CD14-positive monocyte (primary cell): ENCODE measurements around the gene PARP11. TPM values are rescaled to one million over a fixed set of nuclear protein-coding genes. Genes with fewer than 3 reads are reported as not detected.

Experiments
- DNase-seq, 3 donors: peaks; one replicate each; pipeline ENCODE4 v3.0.0-alpha.2; 2011 to 2022
- H2AFZ ChIP-seq: 2 replicates; pipeline ENCODE4 v1.6.0; 2012; ENCODE audit warnings: mild to moderate bottlenecking, low read depth, low read length, inconsistent platforms; ENCODE audit not compliant: insufficient read depth, poor library complexity, severe bottlenecking
- H3K27ac ChIP-seq, 2 donors: 1 replicate in 1 of 2; 2 replicates in 1 of 2; pipeline ENCODE4 v1.5.1; 2012 to 2013; ENCODE audit warnings: low read length in 2 of 2, control low read depth in 1 of 2, inconsistent platforms in 1 of 2, low read depth in 1 of 2, mild to moderate bottlenecking in 1 of 2
- H3K27me3 ChIP-seq, 2 donors: one replicate each; pipeline versions ENCODE4 v1.6.0 to v1.6.1; 2011 to 2013; ENCODE audit warnings: low read length in 2 of 2; ENCODE audit not compliant: control insufficient read depth in 2 of 2, insufficient read depth in 2 of 2
- H3K36me3 ChIP-seq, 2 donors: replicated peaks in 1 of 2; 1 replicate in 1 of 2; 2 replicates in 1 of 2; pipeline versions ENCODE4 v1.5.1 to v1.6.1; 2012 to 2013; ENCODE audit warnings: low read length in 2 of 2, control low read depth in 1 of 2, inconsistent platforms in 1 of 2, mild to moderate bottlenecking in 1 of 2; ENCODE audit not compliant: insufficient read depth in 2 of 2, control insufficient read depth in 1 of 2
- H3K4me1 ChIP-seq, 2 donors: 1 replicate in 1 of 2; 2 replicates in 1 of 2; pipeline versions ENCODE4 v1.5.1 to v1.6.1; 2012 to 2013; ENCODE audit warnings: low read length in 2 of 2, control low read depth in 1 of 2, inconsistent platforms in 1 of 2, mild to moderate bottlenecking in 1 of 2, moderate library complexity in 1 of 2; ENCODE audit not compliant: insufficient read depth in 2 of 2, control insufficient read depth in 1 of 2
- H3K4me2 ChIP-seq: replicated peaks from 2 replicates; pipeline ENCODE3; 2012; ENCODE audit warnings: low read length, moderate library complexity, mild to moderate bottlenecking; ENCODE audit not compliant: poor library complexity, severe bottlenecking; ENCODE audit errors: extremely low read depth
- H3K4me3 ChIP-seq, 3 experiments: fragments of 200-600 bp in 1 of 3; sonication (generic) in 1 of 3; replicated peaks in 1 of 3; 1 replicate in 2 of 3; 2 replicates in 1 of 3; pipeline ENCODE4 v1.5.1; 2011 to 2013; ENCODE audit warnings: low read length in 3 of 3, mild to moderate bottlenecking in 3 of 3, control low read depth in 2 of 3, low read depth in 2 of 3, inconsistent platforms in 1 of 3, moderate library complexity in 1 of 3
- H3K79me2 ChIP-seq: 2 replicates; pipeline ENCODE4 v1.6.0; 2012; ENCODE audit warnings: mild to moderate bottlenecking, control low read depth, inconsistent platforms, low read length, moderate library complexity; ENCODE audit not compliant: insufficient read depth
- H3K9ac ChIP-seq: 2 replicates; pipeline ENCODE4 v1.6.0; 2017; ENCODE audit warnings: low read length, mild to moderate bottlenecking; ENCODE audit not compliant: insufficient read depth, poor library complexity, severe bottlenecking
- H3K9me3 ChIP-seq, 2 donors: replicated peaks in 1 of 2; 1 replicate in 1 of 2; 2 replicates in 1 of 2; pipeline versions ENCODE4 v1.5.1 to v1.6.1; 2012 to 2013; ENCODE audit warnings: low read length in 2 of 2, control low read depth in 1 of 2; ENCODE audit not compliant: control insufficient read depth in 1 of 2, insufficient read depth in 1 of 2
- H4K20me1 ChIP-seq: 2 replicates; pipeline ENCODE4 v1.6.0; 2012; ENCODE audit warnings: mild to moderate bottlenecking, low read length, control low read depth, moderate library complexity; ENCODE audit not compliant: insufficient read depth
- H3K27ac Mint-ChIP-seq, 7 donors: one replicate each; pipeline ENCODE4 v1.8.0; 2020; ENCODE audit warnings: mild to moderate bottlenecking in 7 of 7, mixed read lengths in 7 of 7, moderate library complexity in 6 of 7, inconsistent platforms in 2 of 7
- H3K27me3 Mint-ChIP-seq, 3 donors: one replicate each; pipeline ENCODE4 v1.8.0; 2021 to 2022; ENCODE audit warnings: low read depth in 3 of 3, mild to moderate bottlenecking in 3 of 3, mixed read lengths in 3 of 3, moderate library complexity in 3 of 3, inconsistent platforms in 1 of 3
- H3K36me3 Mint-ChIP-seq, 2 donors: one replicate each; pipeline ENCODE4 v1.8.0; 2020; ENCODE audit warnings: mixed read lengths in 2 of 2, inconsistent platforms in 1 of 2, mild to moderate bottlenecking in 1 of 2
- H3K4me1 Mint-ChIP-seq: one replicate; pipeline ENCODE4 v1.8.0; 2020; ENCODE audit warnings: mild to moderate bottlenecking, mixed read lengths
- H3K4me3 Mint-ChIP-seq, 2 donors: one replicate each; pipeline ENCODE4 v1.8.0; 2020; ENCODE audit warnings: mild to moderate bottlenecking in 2 of 2, mixed read lengths in 2 of 2, moderate library complexity in 1 of 2
- H3K9me3 Mint-ChIP-seq, 7 donors: one replicate each; pipeline ENCODE4 v1.8.0; 2020 to 2022; ENCODE audit warnings: mixed read lengths in 7 of 7, mild to moderate bottlenecking in 6 of 7, moderate library complexity in 6 of 7, inconsistent platforms in 2 of 7
- CTCF ChIP-seq: fragments of 200-600 bp; IDR thresholded peaks from one replicate; pipeline ENCODE4 v1.8.0; 2022; ENCODE audit warnings: antibody characterized with exemption, mild to moderate bottlenecking
- WGBS: methylation state at CpG from one replicate; pipeline ENCODE4 v1.1.5; 2013; ENCODE audit warnings: missing lambda C conversion rate; ENCODE audit not compliant: insufficient coverage; 5-methylcytosine and 5-hydroxymethylcytosine counted together
- intact Hi-C, 2 donors: fragments of 100-400 bp; cut with micrococcal nuclease; formaldehyde crosslinking; loops; one replicate each; pipeline versions ENCODE4 v1.15.0 to v1.15.1; 2023
- polyA plus RNA-seq, 3 donors: library from polyadenylated mRNA; depleted of rRNA in 1 of 3; unstranded in 2 of 3; stranded (reverse) in 1 of 3; fragments of 300-500 nt in 2 of 3; fragments of >200 nt in 1 of 3; fragmentation: Illumina TruSeq in 2 of 3; gene quantifications; 1 replicate in 2 of 3; 2 replicates in 1 of 3; pipeline ENCODE4 v1.2.3, GENCODE V29; 2012 to 2021

Gene PARP11
- polyA plus RNA-seq, 3 donors = 3.2 to 6.2 (median 5.4) TPM

GRCh38 chr12:3835914-3836313, 37.3 kb downstream of the PARP11 start:
- H3K27me3 ChIP-seq = no peaks in the 10 kb centered on the region
- WGBS = no CpG with 5 or more reads among the region's 2 CpGs
- no peak overlapping the region for H3K27ac ChIP-seq
- H4K20me1 ChIP-seq = peaks cover 27% of the 10 kb centered on the region
- Mint-ChIP-seq H3K4me3 (no peak overlapping the region), H3K36me3 (peaks cover 14 to 22% of the 10 kb centered on the region in 2 donors), H3K27ac (no peak overlapping the region), H3K9me3 (peaks cover 0 to 2% (median 0%) of the 10 kb centered on the region in 7 donors), H3K27me3 (peaks cover 0 to 2% (median 0%) of the 10 kb centered on the region in 3 donors), H3K4me1 (peaks cover 33% of the 10 kb centered on the region)
- peaks cover 5 to 23% of the 10 kb centered on the region in 2 donors for H3K4me1 ChIP-seq
- TF ChIP-seq CTCF = no peak
- H3K9ac ChIP-seq = no peak overlapping the region
- no peaks in the 10 kb centered on the region for H3K9me3 ChIP-seq
- no peak overlapping the region for H3K4me3 ChIP-seq
- H3K4me2 ChIP-seq = no peak overlapping the region
- DNase-seq = no peak
- peaks cover 29% of the 10 kb centered on the region for H3K79me2 ChIP-seq
- H3K36me3 ChIP-seq = peaks cover under 1 to 2% of the 10 kb centered on the region in 2 donors
- intact Hi-C loops = no loop called here
- no peak overlapping the region for H2AFZ ChIP-seq

GRCh38 chr12:3834774-3835173, 38.4 kb downstream of the PARP11 start:
- H3K4me1 ChIP-seq = peaks cover 5 to 23% of the 10 kb centered on the region in 2 donors
- intact Hi-C loops = no loop called here

More at GRCh38 chr12:3834774-3835173, 38.4 kb downstream of the PARP11 start:
- peaks cover 29% of the 10 kb centered on the region for H3K79me2 ChIP-seq
- no peak overlapping the region for H3K4me2 ChIP-seq
- Mint-ChIP-seq H3K4me3 (no peak overlapping the region), H3K27ac (peak overlapping the region in 2 of 7 donors; percentile 21 to 51), H3K36me3 (peaks cover 4 to 13% of the 10 kb centered on the region in 2 donors), H3K27me3 (peaks cover 0 to 2% (median 0%) of the 10 kb centered on the region in 3 donors), H3K9me3 (peaks cover 0 to 2% (median 0%) of the 10 kb centered on the region in 7 donors), H3K4me1 (peaks cover 27% of the 10 kb centered on the region)
- H3K27me3 ChIP-seq = no peaks in the 10 kb centered on the region
- H4K20me1 ChIP-seq = peaks cover 27% of the 10 kb centered on the region
- H3K36me3 ChIP-seq = peaks cover 2% of the 10 kb centered on the region in 2 donors
- 80% methylated on average over 6 of the region's 6 CpGs for WGBS
- TF ChIP-seq CTCF = no peak
- peak in 1 of 3 donors; percentile 11 for DNase-seq
- no peak overlapping the region for H3K9ac ChIP-seq
- no peaks in the 10 kb centered on the region for H3K9me3 ChIP-seq
- no peak overlapping the region for H3K4me3 ChIP-seq
- no peak overlapping the region for H3K27ac ChIP-seq
- no peak overlapping the region for H2AFZ ChIP-seq
